ENCODE data around the gene TUFT1. TPM values are rescaled to one million over a fixed set of nuclear protein-coding genes. Genes with fewer than 3 reads are reported as not detected.

Gene TUFT1
- total and polyA plus RNA-seq, 2 of the 13 experiments (the other 11 are each of a cell fraction or from before 2014, with no cell fraction given) = 6.4 to 7.3 TPM

- TF ChIP-seq SALL2 (CRISPR knock-in tag; IDR thresholded peaks at IDR 0.05) = peak; percentile 50; the same call in 1 of the 2 replicates
- TF ChIP-seq HNRNPLL (IDR thresholded peaks at IDR 0.05; ENCODE audit: low read depth, low read length, poor library complexity, severe bottlenecking) = peak; percentile 67
- TF ChIP-seq TFDP2 (CRISPR knock-in tag; IDR thresholded peaks at IDR 0.05) = no peak; the same call in 1 of the 2 replicates
- TF ChIP-seq ZNF501 (CRISPR knock-in tag; IDR thresholded peaks at IDR 0.05) = peak; percentile 93
- peak; percentile 54 for TF ChIP-seq TFAP4 (IDR thresholded peaks at IDR 0.05; ENCODE audit: borderline replicate concordance, low read depth)
- no peak; the same call in 1 of the 2 replicates for TF ChIP-seq HMG20A (CRISPR knock-in tag; IDR thresholded peaks at IDR 0.05; ENCODE audit: borderline replicate concordance)
- 0 out of 2 replicates have a peak, but pooled peaks have one; percentile 61 for TF ChIP-seq AFF4 (CRISPR knock-in tag; IDR thresholded peaks at IDR 0.05)
- TF ChIP-seq POLR2G (IDR thresholded peaks at IDR 0.05; ENCODE audit: low read depth, low read length) = peak; percentile 99
- peak; percentile 35; the same call in 1 of the 2 replicates for TF ChIP-seq ZNF232 (CRISPR knock-in tag; IDR thresholded peaks at IDR 0.05; ENCODE audit: borderline replicate concordance)
- peak; percentile 91 for TF ChIP-seq ZSCAN5A (CRISPR knock-in tag; IDR thresholded peaks at IDR 0.05; ENCODE audit: borderline replicate concordance)
- TF ChIP-seq ZFX (CRISPR knock-in tag; IDR thresholded peaks at IDR 0.05; ENCODE audit: low read depth) = peak; percentile 65
- no peak for TF ChIP-seq GPBP1L1 (CRISPR knock-in tag; IDR thresholded peaks at IDR 0.05)
- peak; percentile 58; the same call in 1 of the 2 replicates for TF ChIP-seq MXD4 (CRISPR knock-in tag; IDR thresholded peaks at IDR 0.05)
- 0 out of 2 replicates have a peak, but pooled peaks have one; percentile 77 for TF ChIP-seq ZNF776 (CRISPR knock-in tag; IDR thresholded peaks at IDR 0.05)
- peak; percentile 61; the same call in 1 of the 2 replicates for TF ChIP-seq KLF15 (CRISPR knock-in tag; IDR thresholded peaks at IDR 0.05; ENCODE audit: borderline replicate concordance)
- 0 out of 2 replicates have a peak, but pooled peaks have one; percentile 43 for TF ChIP-seq MEIS2 (CRISPR knock-in tag; IDR thresholded peaks at IDR 0.05)
- TF ChIP-seq RCOR2 (CRISPR knock-in tag; IDR thresholded peaks at IDR 0.05) = no peak
- no peak for TF ChIP-seq ZNF446 (CRISPR knock-in tag; IDR thresholded peaks at IDR 0.05)
- TF ChIP-seq FOXJ3 (CRISPR knock-in tag; IDR thresholded peaks at IDR 0.05; ENCODE audit: borderline replicate concordance) = no peak
Observed at GRCh38 chr1:151540021-151540981, at the start of gene TUFT1 (continued).
